DMS114 treated with DMSO at 0.1 percent for 48 hours (cell line): ENCODE measurements around the gene PAXX.

Experiments
- DNase-seq: peaks from one replicate; lab custom pipeline; 2025; ENCODE audit not compliant: unreplicated experiment; lab: John Stamatoyannopoulos, UW

PAXX gene

GRCh38 chr9:136952876-136953770 is 39.1 kb upstream of the PAXX start:
- no peak for DNase-seq

- no peak for DNase-seq
Observed at GRCh38 chr9:136953771-136954269, 38.4 kb upstream of the PAXX start.

GRCh38 chr9:136954270-136955083 is 37.7 kb upstream of the PAXX start:
- DNase-seq = no peak

- DNase-seq = no peak
Observed at GRCh38 chr9:136955202-136955942, 36.9 kb upstream of the PAXX start.

- DNase-seq = no peak
Observed at GRCh38 chr9:136955943-136956335, 36.3 kb upstream of the PAXX start.

- no peak for DNase-seq
Observed at GRCh38 chr9:136956604-136957003, 35.6 kb upstream of the PAXX start.

- no peak for DNase-seq
Observed at GRCh38 chr9:136957461-136957860, 34.8 kb upstream of the PAXX start.

GRCh38 chr9:136957901-136958300 is 34.3 kb upstream of the PAXX start:
- DNase-seq = no peak

- no peak for DNase-seq
Observed at GRCh38 chr9:136958473-136958872, 33.7 kb upstream of the PAXX start.

GRCh38 chr9:136958898-136959850 is 33.0 kb upstream of the PAXX start:
- DNase-seq = no peak

- DNase-seq = no peak
Observed at GRCh38 chr9:136960212-136960937, 31.8 kb upstream of the PAXX start.

- no peak for DNase-seq
Observed at GRCh38 chr9:136960938-136961275, 31.3 kb upstream of the PAXX start.

- DNase-seq = no peak
Observed at GRCh38 chr9:136961279-136962065, 30.8 kb upstream of the PAXX start.

GRCh38 chr9:136962163-136962562 is 30.1 kb upstream of the PAXX start:
- DNase-seq = no peak

- no peak for DNase-seq
Observed at GRCh38 chr9:136962701-136963248, 29.4 kb upstream of the PAXX start.

- DNase-seq = no peak
Observed at GRCh38 chr9:136963341-136963740, 28.9 kb upstream of the PAXX start.

GRCh38 chr9:136963751-136964150 is 28.5 kb upstream of the PAXX start:
- no peak for DNase-seq

GRCh38 chr9:136964171-136964689 is 28.0 kb upstream of the PAXX start:
- no peak for DNase-seq
